Left cardiac atrium (tissue), 4 donors: ENCODE data around the gene LRIG1. TPM values are rescaled to one million over a fixed set of nuclear protein-coding genes. Genes with fewer than 3 reads are reported as not detected.

Experiments used
- ATAC-seq, 2 donors: fragments of 200-7000 bp; cut with Tn5 transposase; one replicate each; pipeline ENCODE4 v1.9.1; 2020; ENCODE audit warnings: mild to moderate bottlenecking in 2 of 2, moderate library complexity in 2 of 2
- DNase-seq: peaks from one replicate; pipeline ENCODE4 v3.0.0-alpha.2; 2020
- intact Hi-C, 2 donors: fragments of 100-400 bp; cut with DNase I; formaldehyde crosslinking; loops; one replicate each; pipeline versions ENCODE4 v1.14.1 to v1.15.1; 2022 to 2023
- total RNA-seq, 2 donors: library from RNA; stranded (reverse); fragmentation: NEBNext Ultra II Directional; extraction: Animal tissue kit (Norgen Biotek cat#: 25700); gene quantifications; one replicate each; pipeline ENCODE4 v1.2.1, GENCODE V29; 2021
- donor health status: DM: no; HTN: yes; CAD: no.
- donor health status: DM: no; HTN: yes; CAD: no; lungs with severe emphysema.
- donor health status: DM: yes; HTN: yes; CAD: no.
- donor health status: Dilated cardiomyopathy.

The LRIG1 gene
- total RNA-seq, 2 donors from 2014 or later, result 88.8 to 115 TPM

- no peak for ATAC-seq
- intact Hi-C loops, result loop anchor here in 1 of 2 donors (10.0 kb wide), 1 partner anchor 102 kb away; the partner anchor contains the start of gene LRIG1
- peak; percentile 21 for DNase-seq
These were observed 98.1 kb downstream of the LRIG1 start for GRCh38 chr3:66402596-66403290.

- ATAC-seq, result no peak
- DNase-seq, result peak; percentile 18
- intact Hi-C loops, result loop anchor here in 1 of 2 donors (10.0 kb wide), 1 partner anchor 103 kb away; the partner anchor contains the start of gene LRIG1
These were observed 98.9 kb downstream of the LRIG1 start for GRCh38 chr3:66401675-66402491.

GRCh38 chr3:66401157-66401550 is 99.7 kb downstream of the LRIG1 start:
- intact Hi-C loops, result loop anchor here in 1 of 2 donors (10.0 kb wide), 1 partner anchor 104 kb away; the partner anchor contains the start of gene LRIG1
- DNase-seq (peak; percentile 9), ATAC-seq (no peak)

GRCh38 chr3:66400411-66401156 is 100.2 kb downstream of the LRIG1 start:
- no peak for ATAC-seq
- DNase-seq, result peak; percentile 21
- intact Hi-C loops, result loop anchor here in 1 of 2 donors (10.0 kb wide), 1 partner anchor 104 kb away; the partner anchor contains the start of gene LRIG1

GRCh38 chr3:66399529-66400232 is 101.1 kb downstream of the LRIG1 start:
- no peak for ATAC-seq
- DNase-seq, result peak; percentile 13
- intact Hi-C loops, result loop anchor here in 1 of 2 donors (10.0 kb wide), 1 partner anchor 105 kb away; the partner anchor contains the start of gene LRIG1

GRCh38 chr3:66398228-66399025 is 102.4 kb downstream of the LRIG1 start:
- intact Hi-C loops, result no loop called here
- peak; percentile 15 for DNase-seq
- no peak for ATAC-seq

- DNase-seq (peak; percentile 23), ATAC-seq (no peak)
- intact Hi-C loops, result no loop called here
These were observed 103.1 kb downstream of the LRIG1 start for GRCh38 chr3:66397745-66398144.

GRCh38 chr3:66396888-66397287 is 103.9 kb downstream of the LRIG1 start:
- DNase-seq (peak; percentile 17), ATAC-seq (no peak)
- intact Hi-C loops, result no loop called here

- intact Hi-C loops, result no loop called here
- ATAC-seq, result no peak
- peak; percentile 11 for DNase-seq
These were observed 104.6 kb downstream of the LRIG1 start for GRCh38 chr3:66396161-66396760.

- ATAC-seq, result no peak
- intact Hi-C loops, result no loop called here
These were observed 105.2 kb downstream of the LRIG1 start for GRCh38 chr3:66395635-66396034.

GRCh38 chr3:66394753-66395249 is 106.0 kb downstream of the LRIG1 start:
- intact Hi-C loops, result no loop called here
- DNase-seq, result peak; percentile 49
- peak; percentile 20 to 42 for ATAC-seq

More at GRCh38 chr3:66395635-66396034, 105.2 kb downstream of the LRIG1 start:
- DNase-seq, result peak; percentile 9

GRCh38 chr3:66394019-66394752 is 106.6 kb downstream of the LRIG1 start:
- DNase-seq (peak; percentile 17), ATAC-seq (peak in 1 of 2 donors; percentile 23)
- intact Hi-C loops, result no loop called here

GRCh38 chr3:66393333-66394005 is 107.4 kb downstream of the LRIG1 start:
- no peak for DNase-seq

GRCh38 chr3:66392966-66393332 is 107.9 kb downstream of the LRIG1 start:
- DNase-seq, result no peak
- intact Hi-C loops, result no loop called here
- no peak for ATAC-seq

More at GRCh38 chr3:66393333-66394005, 107.4 kb downstream of the LRIG1 start:
- intact Hi-C loops, result no loop called here
- peak in 1 of 2 donors; percentile 28 for ATAC-seq

- no peak for ATAC-seq
- intact Hi-C loops, result no loop called here
These were observed 108.3 kb downstream of the LRIG1 start for GRCh38 chr3:66392512-66392911.

GRCh38 chr3:66390013-66390412 is 110.8 kb downstream of the LRIG1 start:
- DNase-seq (no peak), ATAC-seq (no peak)
- intact Hi-C loops, result no loop called here

More at GRCh38 chr3:66392512-66392911, 108.3 kb downstream of the LRIG1 start:
- no peak for DNase-seq
